ENCODE measurements around the gene NCOA7. TPM values are rescaled to one million over a fixed set of nuclear protein-coding genes. Genes with fewer than 3 reads are reported as not detected.

Gene NCOA7
- total and polyA plus RNA-seq, 12 donors: 4.2 to 21.3 (median 10.3) TPM

- no peak for ATAC-seq
- WGBS, 2 donors: 86 to 91% methylated on average over 2 of the region's 2 CpGs
- TF ChIP-seq CTCF (IDR thresholded peaks at IDR 0.05): no peak
- Histone ChIP-seq H3K4me3 (no peak overlapping the region), H3K4me1 (no peaks in the 10 kb centered on the region), H3K27ac (no peak overlapping the region), H3K9me3 (no peaks in the 10 kb centered on the region), H3K36me3 (peaks cover 0 to 97% (median 14%) of the 10 kb centered on the region in 9 donors), H3K27me3 (no peaks in the 10 kb centered on the region)
- no peak for DNase-seq
- intact Hi-C loops (cut with DNase I): no loop called here
Measured at GRCh38 chr6:125886914-125887313, 96.2 kb downstream of the NCOA7 start.

GRCh38 chr6:125887372-125887771 is 96.6 kb downstream of the NCOA7 start:
- intact Hi-C loops (cut with DNase I): no loop called here
- Histone ChIP-seq H3K27ac (no peak overlapping the region), H3K36me3 (peaks cover 0 to 97% (median 14%) of the 10 kb centered on the region in 9 donors), H3K27me3 (no peaks in the 10 kb centered on the region), H3K4me1 (no peaks in the 10 kb centered on the region), H3K4me3 (no peak overlapping the region), H3K9me3 (no peaks in the 10 kb centered on the region)
- TF ChIP-seq CTCF (IDR thresholded peaks at IDR 0.05): no peak
- no peak for ATAC-seq
- DNase-seq: no peak

GRCh38 chr6:125888989-125889656 is 98.4 kb downstream of the NCOA7 start:
- peaks cover 0 to 97% (median 11%) of the 10 kb centered on the region in 9 donors for H3K36me3 ChIP-seq
- no peaks in the 10 kb centered on the region for H3K9me3 ChIP-seq
- no peak for DNase-seq
- H3K4me1 ChIP-seq: no peaks in the 10 kb centered on the region
- no peak for ATAC-seq
- WGBS, 2 donors: 82 to 83% methylated on average over 8 of the region's 8 CpGs
- H3K4me3 ChIP-seq: no peak overlapping the region
- peak in 6 of 9 donors; percentile 11 to 49 (median 32) for TF ChIP-seq CTCF (IDR thresholded peaks at IDR 0.05)
- H3K27ac ChIP-seq: no peak overlapping the region
- intact Hi-C loops (cut with DNase I): no loop called here
- no peaks in the 10 kb centered on the region for H3K27me3 ChIP-seq

GRCh38 chr6:125899726-125900182 is 109.0 kb downstream of the NCOA7 start:
- Histone ChIP-seq H3K4me1 (no peaks in the 10 kb centered on the region), H3K27me3 (no peaks in the 10 kb centered on the region), H3K4me3 (no peak overlapping the region), H3K9me3 (peaks cover 0 to 7% (median 0%) of the 10 kb centered on the region in 11 donors), H3K27ac (no peak overlapping the region), H3K36me3 (peaks cover 0 to 62% (median 12%) of the 10 kb centered on the region in 9 donors)
- no peak for TF ChIP-seq CTCF (IDR thresholded peaks at IDR 0.05)
- WGBS, 2 donors: 46 to 78% methylated on average over 2 of the region's 2 CpGs
- DNase-seq: no peak
- ATAC-seq: no peak
- intact Hi-C loops (cut with DNase I): loop anchor here in 1 of 10 donors (10.0 kb wide), 1 partner anchor 55 kb away; the partner anchor contains the start of gene HINT3
